ENCODE data around the gene ADAMTS7.
A peak's percentile ranks its signal among the peaks of the same experiment; 100 is the strongest.

ADAMTS7 gene

DNA sequence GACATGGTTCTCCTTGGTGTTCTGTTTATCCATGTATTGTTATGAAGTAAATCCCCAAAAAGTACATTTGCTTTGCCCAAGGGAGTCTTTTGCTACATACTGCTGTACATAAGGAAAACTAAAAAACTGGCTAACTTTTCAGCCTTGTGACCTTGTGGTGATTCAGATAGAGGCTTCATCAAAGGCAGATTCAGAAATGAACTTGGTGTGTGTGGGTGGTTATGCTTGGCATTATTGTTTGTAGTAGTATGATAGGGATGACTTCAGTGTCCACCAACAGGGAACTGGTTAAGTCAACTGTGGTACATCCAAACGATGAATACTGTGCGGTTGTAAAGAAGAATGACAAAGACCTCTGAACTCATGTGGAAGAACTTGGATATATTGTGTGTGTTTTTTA, 94.6 kb downstream of the ADAMTS7 start (continued):
- no peak for TF ChIP-seq GLI4 (tag by site-specific recombination; IDR thresholded peaks at IDR 0.05)
- no peak for TF ChIP-seq ZBTB48 (tag by site-specific recombination; IDR thresholded peaks at IDR 0.05)

- Histone ChIP-seq H3K9me3 (ENCODE audit: control insufficient read depth, insufficient read depth, low read depth, low read length) (no peaks in the 10 kb centered on the region), H3K4me3 (ENCODE audit: low read depth, low read length) (no peak overlapping the region), H3K4me1 (ENCODE audit: control insufficient read depth, insufficient read depth, low read length) (no peaks in the 10 kb centered on the region), H3K36me3 (ENCODE audit: control insufficient read depth in 2 of 2, insufficient read depth in 1 of 2, low read length in 2 of 2) (no peaks in the 10 kb centered on the region), H3K27ac (ENCODE audit: extremely low read depth, low read depth, low read length) (no peak overlapping the region)
- TF ChIP-seq OSR2 (tag by site-specific recombination; IDR thresholded peaks at IDR 0.05): no peak
- TF ChIP-seq INSM2 (tag by site-specific recombination; IDR thresholded peaks at IDR 0.05): 0 out of 2 replicates have a peak, but pooled peaks have one; percentile 15
- 0 out of 2 replicates have a peak, but pooled peaks have one; percentile 19 for TF ChIP-seq ZNF639 (tag by site-specific recombination; IDR thresholded peaks at IDR 0.05)
- TF ChIP-seq ZNF23 (tag by site-specific recombination; IDR thresholded peaks at IDR 0.05; ENCODE audit: borderline replicate concordance): no peak
- TF ChIP-seq ZNF398 (tag by site-specific recombination; IDR thresholded peaks at IDR 0.05): 0 out of 2 replicates have a peak, but pooled peaks have one; percentile 20
- 0 out of 2 replicates have a peak, but pooled peaks have one; percentile 18 for TF ChIP-seq KLF8 (tag by site-specific recombination; IDR thresholded peaks at IDR 0.05)
- TF ChIP-seq ZNF624 (tag by site-specific recombination; IDR thresholded peaks at IDR 0.05): no peak
- ChIA-PET CTCF (interaction anchor here (0.6 to 1.1 kb wide), 8 partner anchors 11 to 408 kb away, joined by 3 to 5 read pairs (median 3); no protein-coding TSS in a partner anchor), POLR2A (interaction anchor here (1.0 kb wide), 1 partner anchor 277 kb away, joined by 5 read pairs; no protein-coding TSS in a partner anchor)
Observed at GRCh38 chr15:78715930-78716329, 95.3 kb downstream of the ADAMTS7 start.

DNA sequence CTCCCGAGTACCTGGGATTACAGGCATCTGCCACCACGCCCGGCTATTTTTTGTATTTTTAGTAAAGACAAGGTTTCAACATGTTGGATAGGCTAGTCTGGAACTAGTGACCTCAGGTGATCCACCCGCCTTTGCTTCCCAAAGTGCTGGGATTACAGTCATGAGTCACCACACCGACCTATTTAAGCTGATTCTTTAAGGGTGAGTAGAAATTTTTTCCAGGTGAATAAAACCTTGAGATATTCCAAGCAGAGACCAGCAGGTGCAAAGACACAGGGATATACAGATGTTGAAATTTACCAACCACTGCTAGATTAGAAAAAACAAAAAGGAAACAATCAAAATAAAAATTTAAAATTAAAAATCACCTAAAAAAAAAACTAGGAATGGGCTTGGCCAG, 95.8 kb downstream of the ADAMTS7 start:
- ChIA-PET POLR2A (interaction anchor here (1.0 kb wide), 1 partner anchor 276 kb away, joined by 5 read pairs; no protein-coding TSS in a partner anchor), CTCF (interaction anchor here (0.7 to 1.1 kb wide), 7 partner anchors 15 to 407 kb away, joined by 3 to 5 read pairs (median 3); no protein-coding TSS in a partner anchor)
- Histone ChIP-seq H3K4me3 (ENCODE audit: low read depth, low read length) (no peak overlapping the region), H3K36me3 (ENCODE audit: control insufficient read depth in 2 of 2, insufficient read depth in 1 of 2, low read length in 2 of 2) (no peaks in the 10 kb centered on the region), H3K4me1 (ENCODE audit: control insufficient read depth, insufficient read depth, low read length) (no peaks in the 10 kb centered on the region), H3K27ac (ENCODE audit: extremely low read depth, low read depth, low read length) (no peak overlapping the region), H3K9me3 (ENCODE audit: control insufficient read depth, insufficient read depth, low read depth, low read length) (no peaks in the 10 kb centered on the region)
- no peak for TF ChIP-seq KLF8 (tag by site-specific recombination; IDR thresholded peaks at IDR 0.05)
- peak; percentile 84 for TF ChIP-seq PRDM10 (tag by site-specific recombination; IDR thresholded peaks at IDR 0.05)
